Measurements from ENCODE around the gene GNS.

GNS gene

DNA sequence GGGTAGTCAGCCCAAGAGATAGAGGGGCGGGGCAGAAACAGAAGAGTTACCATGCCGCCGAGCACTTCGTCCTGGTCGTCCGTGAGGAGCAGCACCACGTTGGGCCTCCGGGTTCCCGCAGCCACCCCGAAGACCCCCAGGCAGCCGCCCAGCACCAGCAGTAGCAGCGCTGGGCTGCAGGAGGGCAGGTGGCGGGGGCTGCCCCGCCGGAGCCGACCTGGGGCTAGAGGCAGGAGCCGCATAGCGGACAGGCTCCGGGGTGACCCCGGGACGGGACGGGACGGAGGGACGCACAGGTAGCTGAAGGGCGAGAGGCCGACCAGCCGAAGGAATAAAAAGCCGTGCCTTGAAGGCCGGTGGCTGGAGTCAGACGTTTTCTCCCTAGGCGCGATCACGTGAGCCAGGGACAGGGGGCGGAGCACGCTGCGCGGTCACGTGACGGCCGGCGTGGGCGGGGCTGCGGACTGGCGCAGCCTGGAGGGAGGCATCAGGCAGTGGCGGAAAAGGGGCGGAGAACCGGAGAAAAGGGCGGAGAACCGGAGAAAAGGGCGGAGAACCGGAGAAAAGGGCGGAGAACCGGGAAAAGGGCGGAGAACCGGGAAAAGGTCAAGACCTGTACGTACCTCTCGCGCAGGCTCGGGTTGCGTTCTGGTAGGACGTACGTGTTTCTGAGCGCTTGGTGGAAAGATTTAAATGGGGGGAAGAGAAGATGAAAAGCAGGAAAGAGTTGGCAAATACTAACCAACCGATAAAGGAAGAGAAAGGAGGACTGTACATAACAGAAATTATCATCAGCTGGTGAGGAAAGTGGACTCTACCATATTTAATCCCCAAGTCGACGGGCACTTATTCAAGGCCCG is at the start of gene GNS:
GNS (minus strand) TSS at position 372 of the 860 bp plus-strand sequence; CDS start at position 242, 130 bp downstream.
- DNase-seq: peak; percentile 76 to 90

DNA sequence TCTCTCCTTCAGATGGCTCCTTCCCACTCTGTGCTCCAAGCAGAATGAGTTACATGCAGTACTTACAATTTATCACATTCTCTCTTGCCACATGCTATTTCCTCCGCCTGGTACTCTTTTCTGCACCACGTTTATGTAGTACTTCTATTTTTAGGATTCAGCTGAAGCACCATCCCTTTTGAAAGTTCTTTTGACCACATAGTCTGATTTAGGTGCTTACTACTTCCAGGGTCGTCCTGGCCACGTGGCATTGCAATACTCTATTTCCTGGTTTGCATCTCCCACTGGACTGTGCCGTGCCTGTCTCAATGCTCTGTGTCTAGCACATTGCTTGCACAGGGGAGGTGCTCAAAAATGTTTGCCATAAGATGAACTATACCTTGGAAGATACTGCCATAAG is 48.9 kb upstream of the GNS start:
- DNase-seq: no peak

- no peak for DNase-seq
These were observed 47.6 kb upstream of the GNS start for GRCh38 chr12:64806593-64807460.

DNA sequence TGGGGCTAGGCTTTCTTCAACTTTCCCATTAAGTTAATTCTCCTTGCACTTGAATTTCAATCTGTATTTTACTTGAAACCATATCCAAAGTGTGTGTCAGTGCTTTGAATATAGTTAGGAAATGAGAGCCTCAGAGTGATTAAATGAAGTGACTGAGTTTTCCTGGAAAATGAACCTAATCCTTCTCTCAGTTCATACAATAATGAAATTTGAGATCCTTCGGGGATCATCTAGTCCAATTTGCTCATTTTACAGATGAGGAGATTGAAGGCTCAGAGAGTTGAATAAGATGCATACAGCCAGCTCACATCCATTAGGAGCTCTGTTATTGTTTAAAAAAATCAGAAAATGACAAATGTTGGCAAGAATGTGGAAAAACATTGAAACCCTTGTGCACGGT is 47.0 kb upstream of the GNS start:
- DNase-seq: no peak

- DNase-seq: peak in 1 of 2 experiments; percentile 48
These were observed 43.1 kb upstream of the GNS start for GRCh38 chr12:64802180-64802775.

DNA sequence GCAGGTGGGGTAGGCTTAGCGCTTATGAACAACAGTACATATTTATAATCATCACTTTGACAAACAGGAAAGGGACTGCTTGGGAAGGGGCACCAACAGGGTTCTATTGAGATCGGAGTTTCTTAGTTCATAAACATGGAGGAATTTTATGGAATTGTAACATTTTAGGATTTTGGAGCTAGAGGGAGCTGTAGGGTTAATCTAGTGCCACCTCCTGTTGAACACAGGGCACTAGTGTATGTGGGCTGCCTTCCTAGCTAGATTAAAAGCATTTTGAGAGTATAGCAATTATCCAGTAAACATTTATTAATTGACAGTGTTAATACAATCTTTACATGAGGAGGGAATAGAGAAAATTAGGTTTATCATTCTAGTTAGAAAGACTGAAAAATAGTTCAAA is 42.2 kb upstream of the GNS start:
- DNase-seq: no peak

DNA sequence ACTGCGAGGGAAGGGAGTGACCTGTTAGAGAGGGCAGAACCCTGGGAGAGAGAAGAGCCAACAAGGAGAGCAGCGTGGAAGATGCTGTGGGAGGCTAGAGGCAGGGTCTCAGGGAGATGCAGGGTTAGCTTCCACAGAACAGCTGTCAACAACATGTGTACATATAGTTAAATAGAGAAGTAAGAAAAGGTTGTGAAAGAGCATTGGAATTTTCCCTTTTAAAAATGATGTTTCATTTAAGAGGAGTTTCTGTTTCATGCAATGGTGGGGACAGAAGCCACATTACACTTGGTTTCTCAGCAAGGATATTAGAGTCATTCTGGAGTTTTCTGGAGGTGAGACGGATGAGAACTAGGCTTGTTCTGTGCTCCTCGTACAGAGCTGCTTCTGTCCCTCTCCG is 41.4 kb upstream of the GNS start:
- DNase-seq: no peak

DNA sequence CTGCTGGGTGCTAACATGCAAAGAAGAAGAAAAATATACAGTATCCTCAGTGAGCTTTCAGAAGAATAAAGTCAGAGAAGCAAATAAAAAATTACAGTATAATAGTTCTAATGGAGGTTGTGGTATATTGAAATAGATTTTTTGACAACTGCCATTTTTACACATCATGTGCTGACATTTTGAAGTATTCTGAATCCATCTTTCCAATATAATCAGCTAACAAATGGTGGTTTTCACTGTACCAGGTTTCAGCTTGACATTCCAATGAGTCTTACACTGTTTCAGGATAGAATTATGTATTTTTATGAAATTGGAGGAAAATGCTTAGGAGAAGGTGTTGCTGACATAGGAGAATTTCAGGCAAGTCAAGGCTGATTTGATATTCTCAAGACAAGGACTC is 39.0 kb upstream of the GNS start:
- DNase-seq: no peak

DNA sequence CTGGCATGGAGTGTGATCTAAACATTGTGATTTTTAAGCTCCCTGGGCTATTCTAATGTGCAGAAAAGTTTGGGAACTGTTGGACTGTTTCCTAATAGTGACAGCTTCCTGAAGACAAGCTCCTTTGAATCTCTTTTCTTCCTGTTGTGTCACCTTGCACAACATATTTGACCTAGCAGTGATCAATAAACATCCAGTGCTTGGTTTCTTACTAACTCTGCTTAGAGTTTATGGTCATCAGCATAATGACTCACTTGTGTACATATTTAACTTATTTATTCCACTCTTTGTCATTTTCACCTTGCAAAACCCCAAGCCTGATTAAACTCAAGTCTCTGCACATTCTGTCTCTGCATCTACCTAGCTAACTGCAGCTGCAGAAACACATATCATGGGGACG is 38.0 kb upstream of the GNS start:
- no peak for DNase-seq

DNA sequence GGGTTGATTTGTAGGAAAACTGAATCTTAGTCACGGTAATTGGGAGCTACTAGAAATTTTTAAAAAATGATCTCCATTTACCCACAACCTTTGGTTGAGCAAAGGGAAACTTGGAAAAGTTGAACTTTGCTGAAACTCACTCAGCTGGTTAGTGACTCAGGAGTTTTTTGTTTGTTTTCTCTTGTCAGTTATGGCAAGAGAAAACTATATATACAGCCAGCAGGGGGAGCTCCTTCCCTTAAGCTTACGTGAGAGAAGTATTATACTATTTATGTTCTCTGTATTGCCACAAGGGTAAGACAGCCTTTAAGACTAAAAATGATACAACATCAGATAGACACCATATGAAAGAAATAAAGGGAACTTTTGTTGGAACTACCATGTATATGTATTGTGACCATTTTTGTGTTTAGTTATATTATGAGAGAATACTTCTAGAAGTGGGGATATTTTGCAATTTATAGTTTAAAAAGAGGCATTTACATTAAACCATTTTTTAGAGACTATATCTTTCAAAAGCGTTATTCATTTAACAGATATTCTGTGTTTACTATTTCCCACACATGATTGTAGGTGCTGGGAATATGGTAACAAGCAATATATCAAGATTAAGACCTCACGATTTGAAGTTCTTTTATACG is 37.1 kb upstream of the GNS start:
- DNase-seq: peak; percentile 10 to 63

DNA sequence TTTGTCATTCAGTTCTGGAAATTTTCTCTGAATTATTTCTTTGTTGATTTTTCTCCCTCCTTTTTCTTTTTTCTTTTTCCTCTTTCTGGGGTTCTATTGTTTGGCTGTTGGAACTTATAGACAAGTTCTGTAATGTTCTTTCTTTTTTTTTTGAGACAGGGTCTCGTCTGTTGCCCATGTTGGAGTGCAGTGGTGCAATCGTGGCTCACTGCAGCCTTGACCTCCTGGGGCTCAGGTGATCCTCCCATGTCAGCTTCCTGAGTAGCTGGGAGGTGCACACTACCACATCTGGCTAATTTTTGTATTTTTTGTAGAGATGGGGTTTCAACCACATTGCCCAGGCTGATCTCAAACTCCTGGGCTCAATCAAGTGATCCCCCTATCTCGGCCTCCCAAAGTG is 35.1 kb upstream of the GNS start:
- DNase-seq: no peak

DNA sequence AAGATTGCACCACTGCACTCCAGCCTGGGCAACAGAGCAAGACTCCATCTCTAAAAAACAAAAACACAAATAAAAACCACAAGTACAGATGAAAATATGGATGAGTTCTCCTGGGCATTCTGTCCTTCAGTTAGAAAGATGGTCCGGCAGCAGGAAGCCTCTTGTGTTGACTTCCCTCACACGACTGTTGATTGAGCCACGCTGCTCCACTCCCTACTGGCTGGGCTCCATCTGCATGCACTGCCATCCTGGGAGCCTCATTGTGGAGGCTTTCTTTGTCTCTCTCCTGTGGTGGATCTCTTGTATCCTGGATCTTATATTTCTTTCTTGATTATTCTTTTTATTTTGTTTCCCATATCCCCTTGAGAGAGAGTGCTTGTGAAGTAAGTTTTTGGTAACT is 34.4 kb upstream of the GNS start:
- no peak for DNase-seq

- no peak for DNase-seq
These were observed 32.9 kb upstream of the GNS start for GRCh38 chr12:64792128-64792527.

GRCh38 chr12:64791036-64791435 is 31.8 kb upstream of the GNS start:
- DNase-seq: no peak

- DNase-seq: no peak
These were observed 31.0 kb upstream of the GNS start for GRCh38 chr12:64790166-64790565.

DNA sequence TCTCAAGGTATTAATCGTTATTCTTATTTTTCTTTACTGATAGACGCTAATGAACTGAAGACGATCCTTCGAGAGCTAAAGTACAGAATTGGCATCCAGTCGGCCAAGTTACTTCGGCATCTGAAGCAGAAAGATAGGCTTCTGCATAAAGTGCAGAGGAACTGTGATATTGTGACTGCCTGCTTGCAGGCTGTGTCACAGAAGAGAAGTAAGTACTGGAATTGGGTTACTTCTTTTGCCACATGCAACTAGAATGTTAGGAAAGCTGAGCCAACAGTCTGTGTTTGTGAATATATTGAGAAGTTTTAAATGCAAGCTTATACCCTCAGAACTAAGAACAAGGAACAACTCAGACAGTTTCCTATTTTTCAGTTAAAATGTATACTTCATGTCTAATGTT is 26.6 kb upstream of the GNS start:
- no peak for DNase-seq

GRCh38 chr12:64782191-64782876 is 23.1 kb upstream of the GNS start:
- DNase-seq: no peak

DNA sequence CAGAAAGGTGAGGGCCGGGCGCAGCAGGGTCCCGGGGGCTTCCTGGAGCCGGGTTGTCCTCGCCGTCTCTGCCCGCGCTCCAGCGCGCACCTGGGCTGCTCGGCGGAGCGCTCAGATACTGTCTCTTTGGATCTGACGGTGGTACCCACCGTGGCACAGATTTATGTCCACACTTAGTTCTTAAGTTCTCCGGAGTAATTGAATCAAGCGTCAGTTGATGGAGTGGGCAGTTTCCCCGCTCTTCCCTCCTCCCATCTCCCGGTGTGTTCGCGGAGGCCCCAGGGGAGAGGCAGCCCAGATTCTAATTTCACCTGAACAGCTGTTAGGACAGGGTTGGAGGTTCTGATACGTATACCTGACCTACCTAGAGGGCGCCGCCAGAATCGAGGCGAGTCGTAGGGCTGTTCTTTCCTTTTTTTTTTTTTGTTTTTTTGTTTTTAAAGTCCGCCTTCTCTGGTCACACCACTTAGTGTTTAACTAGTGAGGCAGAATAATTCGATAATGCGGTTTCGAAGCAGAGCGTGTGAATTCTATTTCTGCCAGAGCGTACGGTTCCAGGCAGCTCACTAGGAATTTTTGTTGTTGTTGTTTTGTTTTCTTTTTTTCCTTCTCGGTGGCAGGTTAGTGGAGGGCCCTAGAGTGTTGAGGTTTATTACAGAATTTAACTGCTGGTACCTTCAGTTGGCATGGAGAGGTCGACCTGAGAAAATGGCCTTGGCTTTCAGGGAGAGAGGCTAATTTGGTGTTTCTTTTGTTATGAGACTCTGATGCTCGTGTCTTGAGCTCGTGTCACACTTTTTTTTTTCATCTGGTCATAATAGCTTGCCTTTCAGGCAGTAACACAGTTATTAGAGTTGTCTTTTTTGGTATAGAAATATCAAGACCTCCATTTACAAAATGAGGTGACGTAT is 22.3 kb upstream of the GNS start:
- no peak for DNase-seq

DNA sequence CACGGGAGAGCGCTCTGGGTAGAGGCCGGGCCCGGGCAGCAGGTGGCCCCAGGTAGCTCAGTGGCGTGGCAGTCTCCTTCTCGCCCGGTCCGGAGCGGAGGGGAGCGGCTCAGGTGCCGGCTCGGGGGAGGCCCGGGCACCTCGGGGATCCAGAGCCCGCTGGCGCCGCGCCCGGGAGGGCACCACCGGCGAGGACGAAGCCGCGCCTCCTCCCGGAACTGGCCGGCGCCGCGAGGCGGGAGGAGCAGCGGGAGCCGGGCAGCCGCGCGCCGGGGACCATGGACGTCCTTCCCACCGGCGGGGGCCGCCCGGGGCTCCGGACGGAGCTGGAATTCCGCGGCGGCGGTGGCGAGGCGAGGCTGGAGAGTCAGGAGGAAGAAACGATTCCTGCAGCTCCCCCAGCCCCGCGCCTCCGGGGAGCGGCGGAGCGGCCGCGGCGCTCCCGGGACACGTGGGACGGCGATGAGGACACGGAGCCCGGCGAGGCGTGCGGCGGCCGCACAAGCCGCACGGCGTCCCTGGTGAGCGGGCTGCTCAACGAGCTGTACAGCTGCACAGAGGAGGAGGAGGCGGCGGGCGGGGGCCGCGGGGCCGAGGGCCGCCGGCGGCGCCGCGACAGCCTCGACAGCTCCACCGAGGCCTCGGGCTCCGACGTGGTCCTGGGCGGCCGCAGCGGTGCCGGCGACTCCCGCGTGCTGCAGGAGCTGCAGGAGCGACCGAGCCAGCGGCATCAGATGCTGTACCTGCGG is 21.5 kb upstream of the GNS start:
- DNase-seq: peak in 1 of 2 experiments; percentile 42

DNA sequence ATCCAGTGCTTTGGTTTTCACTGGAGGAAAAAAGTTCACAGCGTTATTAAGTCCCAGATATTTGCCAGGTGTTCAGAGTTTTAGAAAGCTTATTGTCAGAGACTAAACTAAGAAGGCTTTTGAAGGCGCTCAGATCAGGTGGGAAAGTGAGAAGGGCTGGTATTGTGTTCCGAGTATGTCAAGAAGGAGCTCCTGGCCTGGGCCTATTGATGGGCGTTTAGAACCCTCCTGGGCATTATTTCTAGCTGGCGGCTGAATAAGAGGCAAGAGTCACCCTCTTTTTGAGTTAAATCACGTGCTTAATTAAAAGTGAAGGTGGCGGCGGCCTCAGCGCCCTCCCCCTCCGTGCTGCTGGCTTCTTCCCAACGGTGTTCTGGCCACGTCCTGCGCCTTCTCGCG is 20.9 kb upstream of the GNS start:
- no peak for DNase-seq
